Heart left ventricle (tissue), 16 donors: ENCODE results near the gene GDPD1. TPM values are rescaled to one million over a fixed set of nuclear protein-coding genes. Genes with fewer than 3 reads are reported as not detected.

Experiments used
- ATAC-seq, 4 donors: fragments of 200-7000 bp; cut with Tn5 transposase; one replicate each; pipeline ENCODE4 v1.9.1; 2020 to 2022; ENCODE audit warnings: moderate library complexity in 4 of 4, mild to moderate bottlenecking in 3 of 4, moderate number of reproducible peaks in 1 of 4
- DNase-seq, 5 donors: peaks; one replicate each; pipeline ENCODE4 v3.0.0-alpha.2; 2020
- H3K27ac ChIP-seq, 12 donors: fragments of 200-600 bp; sonication (generic) in 4 of 12; one replicate each; pipeline versions ENCODE4 v1.5.0 to v1.8.0; 2016 to 2022; ENCODE audit warnings: mild to moderate bottlenecking in 2 of 12
- H3K27me3 ChIP-seq, 9 donors: fragments of 200-600 bp; sonication (generic) in 2 of 9; one replicate each; pipeline versions ENCODE4 v1.5.1 to v1.8.0; 2016 to 2022; ENCODE audit warnings: mild to moderate bottlenecking in 3 of 9
- H3K36me3 ChIP-seq, 9 donors: fragments of 200-600 bp; sonication (generic) in 2 of 9; one replicate each; pipeline versions ENCODE4 v1.5.0 to v1.8.0; 2018 to 2022; ENCODE audit warnings: mild to moderate bottlenecking in 2 of 9
- H3K4me1 ChIP-seq, 12 donors: fragments of 200-600 bp; sonication (generic) in 4 of 12; one replicate each; pipeline versions ENCODE4 v1.5.0 to v1.8.0; 2016 to 2022; ENCODE audit warnings: mild to moderate bottlenecking in 3 of 12
- H3K4me3 ChIP-seq, 12 donors: fragments of 200-600 bp; sonication (generic) in 4 of 12; one replicate each; pipeline versions ENCODE4 v1.5.0 to v1.8.0; 2017 to 2022; ENCODE audit warnings: mild to moderate bottlenecking in 9 of 12, moderate library complexity in 4 of 12
- H3K9me3 ChIP-seq, 12 donors: fragments of 200-600 bp; sonication (generic) in 4 of 12; one replicate each; pipeline versions ENCODE4 v1.5.0 to v1.8.0; 2016 to 2022; ENCODE audit warnings: mild to moderate bottlenecking in 1 of 12
- POLR2A ChIP-seq, 2 donors: fragments of 450-650 bp; IDR thresholded peaks; one replicate each; pipeline ENCODE4 v1.6.1; 2017; ENCODE audit warnings: antibody characterized with exemption in 2 of 2, mild to moderate bottlenecking in 2 of 2, moderate library complexity in 2 of 2
- WGBS, 4 donors: extraction: QIAGEN DNeasy Blood & Tissue Kit in 2 of 4; methylation state at CpG; one replicate each; pipeline versions ENCODE4 v1.1.5 to v1.1.7; 2013 to 2018; 5-methylcytosine and 5-hydroxymethylcytosine counted together
- intact Hi-C, 10 donors: fragments of 100-400 bp; cut with DNase I; formaldehyde crosslinking; loops; one replicate each; pipeline versions ENCODE4 v1.11.1 to v1.14.2; 2022
- polyA plus RNA-seq, 2 donors: library from polyadenylated mRNA; stranded (reverse); fragments of 200-250 nt; gene quantifications; one replicate each; pipeline ENCODE4 v1.2.3, GENCODE V29; 2013
- total RNA-seq, 9 donors: library from RNA; depleted of rRNA in 2 of 9; stranded (reverse); fragments of >200 nt in 2 of 9; fragmentation: NEBNext Ultra II Directional in 3 of 9; extraction: Animal tissue kit (Norgen Biotek cat#: 25700) in 3 of 9; gene quantifications; one replicate each; pipeline versions ENCODE4 v1.1.0 to v1.2.4, GENCODE V29; 2016 to 2023
- TF ChIP-seq, protein P1 (sequence below), 12 donors: fragments of 200-600 bp; sonication (generic) in 4 of 12; IDR thresholded peaks; one replicate each; pipeline versions ENCODE4 v1.5.0 to v1.8.0; 2018 to 2022; ENCODE audit warnings: antibody characterized with exemption in 12 of 12, mild to moderate bottlenecking in 5 of 12
- donor health status: ischemic (EF 13 %, LVEDD 7.1; RV severe dilation, severe dysfunction).
- donor health status: healthy with polysubstance abuse.
- donor health status: DM: no; HTN: yes; CAD: no.
- donor health status: DM: no; HTN: no; CAD: no.
- donor health status: ischemic (EF 25% LVEDD 6.9; RV normal size, moderate dysfunction).
- donor health status: ischemic (EF 25% LVEDD 5.7; RV mildly dilated, moderate dysfunction).
- donor health status: healthy.
- donor health status: DM: yes; HTN: yes; CAD: no.
- donor health status: ischemic (EF 35%, LVEDD 5.7; RV mildly dilated, moderate dysfunction).
- donor health status: nonischemic (EF 11% LVEDD 7.7; RV severe dilation, severe dysfunction).
- donor health status: DM: yes; HTN: yes; CAD: no.
- donor health status: PGD.
- donor health status: ischemic (EF 29% LVEDD 5.4; RV normal size, mild dysfunction).
- donor health status: nonischemic (EF 23%, LVEDD 6.1; RV moderate dilation, normal function).

Gene GDPD1
- total and polyA plus RNA-seq, 11 donors: 0.75 to 4.0 (median 2.7) TPM

GRCh38 chr17:59299400-59300092 is 79.2 kb downstream of the GDPD1 start:
- DNase-seq (no peak), ATAC-seq (no peak)
- Histone ChIP-seq H3K4me3 (no peak overlapping the region), H3K4me1 (no peaks in the 10 kb centered on the region), H3K27ac (no peak overlapping the region), H3K36me3 (no peaks in the 10 kb centered on the region), H3K9me3 (no peaks in the 10 kb centered on the region), H3K27me3 (no peaks in the 10 kb centered on the region)
- WGBS, 4 donors: 91 to 97% (median 94%) methylated on average over 2 of the region's 2 CpGs
- no peak for TF ChIP-seq POLR2A (IDR thresholded peaks at IDR 0.05)
- TF ChIP-seq, protein P1, sequence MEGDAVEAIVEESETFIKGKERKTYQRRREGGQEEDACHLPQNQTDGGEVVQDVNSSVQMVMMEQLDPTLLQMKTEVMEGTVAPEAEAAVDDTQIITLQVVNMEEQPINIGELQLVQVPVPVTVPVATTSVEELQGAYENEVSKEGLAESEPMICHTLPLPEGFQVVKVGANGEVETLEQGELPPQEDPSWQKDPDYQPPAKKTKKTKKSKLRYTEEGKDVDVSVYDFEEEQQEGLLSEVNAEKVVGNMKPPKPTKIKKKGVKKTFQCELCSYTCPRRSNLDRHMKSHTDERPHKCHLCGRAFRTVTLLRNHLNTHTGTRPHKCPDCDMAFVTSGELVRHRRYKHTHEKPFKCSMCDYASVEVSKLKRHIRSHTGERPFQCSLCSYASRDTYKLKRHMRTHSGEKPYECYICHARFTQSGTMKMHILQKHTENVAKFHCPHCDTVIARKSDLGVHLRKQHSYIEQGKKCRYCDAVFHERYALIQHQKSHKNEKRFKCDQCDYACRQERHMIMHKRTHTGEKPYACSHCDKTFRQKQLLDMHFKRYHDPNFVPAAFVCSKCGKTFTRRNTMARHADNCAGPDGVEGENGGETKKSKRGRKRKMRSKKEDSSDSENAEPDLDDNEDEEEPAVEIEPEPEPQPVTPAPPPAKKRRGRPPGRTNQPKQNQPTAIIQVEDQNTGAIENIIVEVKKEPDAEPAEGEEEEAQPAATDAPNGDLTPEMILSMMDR (IDR thresholded peaks at IDR 0.05): no peak
- intact Hi-C loops: loop anchor here in 1 of 10 donors (10.0 kb wide), 1 partner anchor 255 kb away; no protein-coding TSS in a partner anchor

DNA sequence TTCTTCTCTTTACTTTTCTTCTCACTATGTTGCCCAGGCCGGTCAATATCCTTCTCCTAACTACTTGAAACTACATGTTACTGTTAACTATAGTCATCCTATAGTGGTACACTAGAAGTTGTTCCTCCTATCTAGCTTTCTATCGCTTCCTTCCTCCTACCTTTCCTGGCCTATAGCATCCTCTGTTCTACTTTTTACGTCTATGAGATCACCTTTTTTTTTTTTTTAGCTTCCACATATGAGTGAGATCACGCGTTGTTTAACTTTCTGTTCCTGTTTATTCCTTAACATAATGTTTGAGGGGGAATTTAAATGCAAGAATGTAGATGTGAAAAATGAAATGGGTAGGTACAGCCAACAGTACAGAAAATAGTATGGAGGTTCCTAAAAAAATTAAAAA is 80.6 kb downstream of the GDPD1 start:
- ATAC-seq: no peak
- no peak overlapping the region for H3K4me3 ChIP-seq
- intact Hi-C loops: loop anchor here in 1 of 10 donors (10.0 kb wide), 1 partner anchor 254 kb away; no protein-coding TSS in a partner anchor
- no peaks in the 10 kb centered on the region for H3K27me3 ChIP-seq
- no peak for TF ChIP-seq POLR2A (IDR thresholded peaks at IDR 0.05)
- TF ChIP-seq, protein P1 (IDR thresholded peaks at IDR 0.05): no peak
- no peak overlapping the region for H3K27ac ChIP-seq
- no peak for DNase-seq
- no peaks in the 10 kb centered on the region for H3K36me3 ChIP-seq
- WGBS, 4 donors: 81 to 85% (median 83%) methylated on average over 5 of the region's 5 CpGs
- no peaks in the 10 kb centered on the region for H3K9me3 ChIP-seq
- no peaks in the 10 kb centered on the region for H3K4me1 ChIP-seq

GRCh38 chr17:59304811-59305210 is 84.5 kb downstream of the GDPD1 start:
- Histone ChIP-seq H3K27me3 (no peaks in the 10 kb centered on the region), H3K36me3 (no peaks in the 10 kb centered on the region), H3K27ac (no peak overlapping the region), H3K4me1 (no peaks in the 10 kb centered on the region), H3K4me3 (no peak overlapping the region), H3K9me3 (no peaks in the 10 kb centered on the region)
- DNase-seq: no peak
- TF ChIP-seq POLR2A (IDR thresholded peaks at IDR 0.05): no peak
- TF ChIP-seq, protein P1 (IDR thresholded peaks at IDR 0.05): no peak
- no peak for ATAC-seq
- intact Hi-C loops: loop anchor here in 1 of 10 donors (10.0 kb wide), 1 partner anchor 250 kb away; no protein-coding TSS in a partner anchor
- 84 to 89% (median 88%) methylated on average over 2 of the region's 2 CpGs for WGBS, 4 donors

GRCh38 chr17:59310263-59310920 is 90.1 kb downstream of the GDPD1 start:
- no peaks in the 10 kb centered on the region for H3K27me3 ChIP-seq
- no peak for ATAC-seq

More at GRCh38 chr17:59310263-59310920, 90.1 kb downstream of the GDPD1 start:
- 78 to 87% (median 80%) methylated on average over 6 of the region's 6 CpGs for WGBS, 4 donors
- Histone ChIP-seq H3K4me3 (no peak overlapping the region), H3K4me1 (peaks cover 0 to 9% (median 0%) of the 10 kb centered on the region in 12 donors), H3K9me3 (no peaks in the 10 kb centered on the region), H3K36me3 (no peaks in the 10 kb centered on the region), H3K27ac (no peak overlapping the region)
- DNase-seq: no peak
- intact Hi-C loops: loop anchor here in 8 of 10 donors (1.0 to 10.0 kb wide), 7 partner anchors 131 to 257 kb away; partner anchors contain the start of gene DHX40 (in 1 of the 8)
- TF ChIP-seq, protein P1 (IDR thresholded peaks at IDR 0.05): no peak
- no peak for TF ChIP-seq POLR2A (IDR thresholded peaks at IDR 0.05)
